CD14-positive monocyte (primary cell): ENCODE measurements around the gene WASHC2C. TPM values are rescaled to one million over a fixed set of nuclear protein-coding genes. Genes with fewer than 3 reads are reported as not detected.
"Not testable (repeated sequence)": the region's sequence is repeated elsewhere in the genome, so short reads cannot be mapped to it uniquely, and the experiment has no call there.

Source experiments
- DNase-seq, 3 donors: peaks; one replicate each; pipeline ENCODE4 v3.0.0-alpha.2; 2011 to 2022
- H2AFZ ChIP-seq: 2 replicates; pipeline ENCODE4 v1.6.0; 2012; ENCODE audit warnings: mild to moderate bottlenecking, low read depth, low read length, inconsistent platforms; ENCODE audit not compliant: insufficient read depth, poor library complexity, severe bottlenecking
- H3K27ac ChIP-seq, 2 donors: 1 replicate in 1 of 2; 2 replicates in 1 of 2; pipeline ENCODE4 v1.5.1; 2012 to 2013; ENCODE audit warnings: low read length in 2 of 2, control low read depth in 1 of 2, inconsistent platforms in 1 of 2, low read depth in 1 of 2, mild to moderate bottlenecking in 1 of 2
- H3K27me3 ChIP-seq, 2 donors: one replicate each; pipeline versions ENCODE4 v1.6.0 to v1.6.1; 2011 to 2013; ENCODE audit warnings: low read length in 2 of 2; ENCODE audit not compliant: control insufficient read depth in 2 of 2, insufficient read depth in 2 of 2
- H3K36me3 ChIP-seq, 2 donors: replicated peaks in 1 of 2; 1 replicate in 1 of 2; 2 replicates in 1 of 2; pipeline versions ENCODE4 v1.5.1 to v1.6.1; 2012 to 2013; ENCODE audit warnings: low read length in 2 of 2, control low read depth in 1 of 2, inconsistent platforms in 1 of 2, mild to moderate bottlenecking in 1 of 2; ENCODE audit not compliant: insufficient read depth in 2 of 2, control insufficient read depth in 1 of 2
- H3K4me1 ChIP-seq, 2 donors: 1 replicate in 1 of 2; 2 replicates in 1 of 2; pipeline versions ENCODE4 v1.5.1 to v1.6.1; 2012 to 2013; ENCODE audit warnings: low read length in 2 of 2, control low read depth in 1 of 2, inconsistent platforms in 1 of 2, mild to moderate bottlenecking in 1 of 2, moderate library complexity in 1 of 2; ENCODE audit not compliant: insufficient read depth in 2 of 2, control insufficient read depth in 1 of 2
- H3K4me2 ChIP-seq: replicated peaks from 2 replicates; pipeline ENCODE3; 2012; ENCODE audit warnings: low read length, moderate library complexity, mild to moderate bottlenecking; ENCODE audit not compliant: poor library complexity, severe bottlenecking; ENCODE audit errors: extremely low read depth
- H3K4me3 ChIP-seq, 3 experiments: fragments of 200-600 bp in 1 of 3; sonication (generic) in 1 of 3; replicated peaks in 1 of 3; 1 replicate in 2 of 3; 2 replicates in 1 of 3; pipeline ENCODE4 v1.5.1; 2011 to 2013; ENCODE audit warnings: low read length in 3 of 3, mild to moderate bottlenecking in 3 of 3, control low read depth in 2 of 3, low read depth in 2 of 3, inconsistent platforms in 1 of 3, moderate library complexity in 1 of 3
- H3K79me2 ChIP-seq: 2 replicates; pipeline ENCODE4 v1.6.0; 2012; ENCODE audit warnings: mild to moderate bottlenecking, control low read depth, inconsistent platforms, low read length, moderate library complexity; ENCODE audit not compliant: insufficient read depth
- H3K9ac ChIP-seq: 2 replicates; pipeline ENCODE4 v1.6.0; 2017; ENCODE audit warnings: low read length, mild to moderate bottlenecking; ENCODE audit not compliant: insufficient read depth, poor library complexity, severe bottlenecking
- H3K9me3 ChIP-seq, 2 donors: replicated peaks in 1 of 2; 1 replicate in 1 of 2; 2 replicates in 1 of 2; pipeline versions ENCODE4 v1.5.1 to v1.6.1; 2012 to 2013; ENCODE audit warnings: low read length in 2 of 2, control low read depth in 1 of 2; ENCODE audit not compliant: control insufficient read depth in 1 of 2, insufficient read depth in 1 of 2
- H4K20me1 ChIP-seq: 2 replicates; pipeline ENCODE4 v1.6.0; 2012; ENCODE audit warnings: mild to moderate bottlenecking, low read length, control low read depth, moderate library complexity; ENCODE audit not compliant: insufficient read depth
- H3K27ac Mint-ChIP-seq, 7 donors: one replicate each; pipeline ENCODE4 v1.8.0; 2020; ENCODE audit warnings: mild to moderate bottlenecking in 7 of 7, mixed read lengths in 7 of 7, moderate library complexity in 6 of 7, inconsistent platforms in 2 of 7
- H3K27me3 Mint-ChIP-seq, 3 donors: one replicate each; pipeline ENCODE4 v1.8.0; 2021 to 2022; ENCODE audit warnings: low read depth in 3 of 3, mild to moderate bottlenecking in 3 of 3, mixed read lengths in 3 of 3, moderate library complexity in 3 of 3, inconsistent platforms in 1 of 3
- H3K36me3 Mint-ChIP-seq, 2 donors: one replicate each; pipeline ENCODE4 v1.8.0; 2020; ENCODE audit warnings: mixed read lengths in 2 of 2, inconsistent platforms in 1 of 2, mild to moderate bottlenecking in 1 of 2
- H3K4me1 Mint-ChIP-seq: one replicate; pipeline ENCODE4 v1.8.0; 2020; ENCODE audit warnings: mild to moderate bottlenecking, mixed read lengths
- H3K4me3 Mint-ChIP-seq, 2 donors: one replicate each; pipeline ENCODE4 v1.8.0; 2020; ENCODE audit warnings: mild to moderate bottlenecking in 2 of 2, mixed read lengths in 2 of 2, moderate library complexity in 1 of 2
- H3K9me3 Mint-ChIP-seq, 7 donors: one replicate each; pipeline ENCODE4 v1.8.0; 2020 to 2022; ENCODE audit warnings: mixed read lengths in 7 of 7, mild to moderate bottlenecking in 6 of 7, moderate library complexity in 6 of 7, inconsistent platforms in 2 of 7
- WGBS: methylation state at CpG from one replicate; pipeline ENCODE4 v1.1.5; 2013; ENCODE audit warnings: missing lambda C conversion rate; ENCODE audit not compliant: insufficient coverage; 5-methylcytosine and 5-hydroxymethylcytosine counted together
- intact Hi-C, 2 donors: fragments of 100-400 bp; cut with micrococcal nuclease; formaldehyde crosslinking; loops; one replicate each; pipeline versions ENCODE4 v1.15.0 to v1.15.1; 2023
- polyA plus RNA-seq, 3 donors: library from polyadenylated mRNA; depleted of rRNA in 1 of 3; unstranded in 2 of 3; stranded (reverse) in 1 of 3; fragments of 300-500 nt in 2 of 3; fragments of >200 nt in 1 of 3; fragmentation: Illumina TruSeq in 2 of 3; gene quantifications; 1 replicate in 2 of 3; 2 replicates in 1 of 3; pipeline ENCODE4 v1.2.3, GENCODE V29; 2012 to 2021
- small RNA-seq: library from RNA; depleted of rRNA; stranded (forward); fragments of <200 nt; gene quantifications from one replicate; pipeline ENCODE3, GENCODE V24; 2012; ENCODE audit warnings: low read depth; ENCODE audit not compliant: insufficient read length

WASHC2C gene
- polyA plus RNA-seq, 3 donors: 12.4 to 54.2 (median 23.1) TPM

- not testable (repeated sequence) for H2AFZ ChIP-seq
Measured at GRCh38 chr10:45822918-45823317, 95.9 kb downstream of the WASHC2C start.

More at GRCh38 chr10:45822918-45823317, 95.9 kb downstream of the WASHC2C start:
- H3K79me2 ChIP-seq, H3K4me3 ChIP-seq, intact Hi-C loops, H3K9me3 ChIP-seq, H3K9ac ChIP-seq, H4K20me1 ChIP-seq, H3K4me1 ChIP-seq, H3K4me2 ChIP-seq, H3K36me3 ChIP-seq, H3K27me3 Mint-ChIP-seq, H3K36me3 Mint-ChIP-seq, H3K27ac Mint-ChIP-seq, DNase-seq, H3K9me3 Mint-ChIP-seq, H3K27ac ChIP-seq, H3K4me3 Mint-ChIP-seq, H3K27me3 ChIP-seq: not testable (repeated sequence)
- WGBS: no CpG with 5 or more reads among the region's 2 CpGs
- peaks cover 12% of the 10 kb centered on the region for H3K4me1 Mint-ChIP-seq

Small RNA genes within 50 kb of the gene (small RNA-seq; reads per million reads assigned to genes)
- gene AC012044.1: not detected

Other genes starting within 250 kb of the WASHC2C start
- 1 to 10 TPM; 4.4 to 5.9 (median 5.1) TPM for gene ZFAND4, start 54.5 kb upstream of the WASHC2C start, polyA plus RNA-seq
- 10 to 100 TPM in 1 of 3 donors, under 1 TPM in 2; 0.22 to 21.6 (median 0.47) TPM for gene AGAP4, start 120.2 kb downstream of the WASHC2C start, polyA plus RNA-seq
- 10 to 100 TPM; 17.2 to 72.1 (median 71.2) TPM for gene TIMM23, start 245.2 kb downstream of the WASHC2C start, polyA plus RNA-seq